Measurements from ENCODE around the gene C1QTNF5.

C1QTNF5 gene

DNA sequence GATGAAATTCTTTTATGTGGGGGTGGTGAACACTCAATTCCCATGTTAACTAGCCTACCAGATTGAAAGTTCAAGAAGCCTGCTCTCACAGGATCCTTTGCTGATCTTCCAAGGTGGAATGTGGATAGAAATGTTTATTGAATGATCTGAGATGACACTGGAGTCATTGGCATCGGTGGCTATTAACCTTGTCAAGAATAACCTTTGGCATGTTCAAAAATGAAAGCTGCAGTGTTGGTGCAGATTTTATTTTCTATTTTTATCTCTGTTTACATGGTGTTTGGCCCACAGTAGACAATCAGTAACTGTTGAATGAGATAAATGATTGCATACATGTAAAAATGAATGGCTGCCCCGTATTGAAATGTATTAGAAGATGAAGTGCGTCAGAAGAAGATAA is 42.7 kb downstream of the C1QTNF5 start:
- H3K4ac ChIP-seq (ENCODE audit: low read depth, low read length): no peak overlapping the region
- no peak overlapping the region for H3K18ac ChIP-seq (ENCODE audit: low read length)
- no peaks in the 10 kb centered on the region for H3K27me3 ChIP-seq (ENCODE audit: insufficient read depth, low read length)
- H3K14ac ChIP-seq (ENCODE audit: low read length): no peak overlapping the region
- no peak overlapping the region for H4K8ac ChIP-seq (ENCODE audit: low read depth, low read length)
- no peak overlapping the region for H2AK5ac ChIP-seq (ENCODE audit: low read length)
- H2BK5ac ChIP-seq (ENCODE audit: low read depth, low read length, poor library complexity): no peak overlapping the region
- H3K79me2 ChIP-seq (ENCODE audit: control insufficient read depth, insufficient read depth, low read length, poor library complexity): no peaks in the 10 kb centered on the region
- no peak overlapping the region for H2BK120ac ChIP-seq (ENCODE audit: insufficient read depth, low read length, poor library complexity)
- H3K23ac ChIP-seq (ENCODE audit: low read length): no peak overlapping the region
- no peak overlapping the region for H2BK12ac ChIP-seq (ENCODE audit: low read length)
- WGBS (ENCODE audit: extremely low coverage, insufficient coverage, insufficient read length): no CpG with 5 or more reads among the region's 3 CpGs
- no peaks in the 10 kb centered on the region for H3K79me1 ChIP-seq (ENCODE audit: low read length)
- DNase-seq: no peak
- H3K9me3 ChIP-seq (ENCODE audit: insufficient read depth, low read depth, low read length): no peaks in the 10 kb centered on the region
- H3K4me1 ChIP-seq (ENCODE audit: control insufficient read depth in 1 of 2, insufficient read depth in 2 of 2, low read length in 2 of 2): no peaks in the 10 kb centered on the region
- no peak overlapping the region for H4K91ac ChIP-seq (ENCODE audit: low read depth, low read length)
- no peak overlapping the region for H3K9ac ChIP-seq (ENCODE audit: low read length)
- H3K4me2 ChIP-seq (ENCODE audit: low read length): no peak overlapping the region
- no peak overlapping the region for H3K27ac ChIP-seq (ENCODE audit: low read depth, low read length)
- no peak overlapping the region for H4K12ac ChIP-seq (ENCODE audit: low read depth, low read length)
- no peak overlapping the region for H2AFZ ChIP-seq (ENCODE audit: insufficient read depth, low read length, poor library complexity)
- peaks cover 21 to 40% of the 10 kb centered on the region in 2 experiments for H3K36me3 ChIP-seq (ENCODE audit: control insufficient read depth in 1 of 2, insufficient read depth in 2 of 2, low read length in 2 of 2)
- no peak overlapping the region for H3K4me3 ChIP-seq (ENCODE audit: low read depth, low read length)

DNA sequence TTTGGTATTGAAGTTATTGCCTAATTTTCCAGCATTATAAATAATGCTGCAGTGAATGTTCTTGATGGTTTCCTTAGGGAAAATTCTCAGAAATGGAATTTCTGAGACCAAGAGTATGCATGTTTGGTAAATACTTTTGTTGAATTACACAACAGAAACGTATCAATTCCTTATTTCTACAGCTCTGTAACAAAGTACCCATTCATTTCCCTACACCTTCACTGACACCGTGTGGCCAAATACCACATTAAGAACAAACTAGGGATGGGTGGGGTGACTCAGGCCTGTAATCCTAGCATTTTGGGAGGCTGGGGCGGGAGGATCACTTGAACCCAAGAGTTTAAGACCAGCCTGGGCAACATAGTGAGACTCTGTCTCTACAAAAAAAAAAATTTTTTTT is 45.5 kb downstream of the C1QTNF5 start:
- Histone ChIP-seq H2AK5ac (ENCODE audit: low read length) (no peak overlapping the region), H3K4me2 (ENCODE audit: low read length) (no peak overlapping the region), H4K91ac (ENCODE audit: low read depth, low read length) (no peak overlapping the region), H2BK5ac (ENCODE audit: low read depth, low read length, poor library complexity) (no peak overlapping the region), H2BK12ac (ENCODE audit: low read length) (no peak overlapping the region), H4K8ac (ENCODE audit: low read depth, low read length) (no peak overlapping the region), H3K27ac (ENCODE audit: low read depth, low read length) (no peak overlapping the region), H2BK120ac (ENCODE audit: insufficient read depth, low read length, poor library complexity) (no peak overlapping the region), H3K23ac (ENCODE audit: low read length) (no peak overlapping the region), H3K9ac (ENCODE audit: low read length) (no peak overlapping the region), H3K79me1 (ENCODE audit: low read length) (no peaks in the 10 kb centered on the region), H3K4me3 (ENCODE audit: low read depth, low read length) (no peak overlapping the region), H3K4me1 (ENCODE audit: control insufficient read depth in 1 of 2, insufficient read depth in 2 of 2, low read length in 2 of 2) (no peaks in the 10 kb centered on the region), H3K14ac (ENCODE audit: low read length) (no peak overlapping the region), H3K27me3 (ENCODE audit: insufficient read depth, low read length) (no peaks in the 10 kb centered on the region), H2AFZ (ENCODE audit: insufficient read depth, low read length, poor library complexity) (no peak overlapping the region), H3K9me3 (ENCODE audit: insufficient read depth, low read depth, low read length) (peaks cover 8% of the 10 kb centered on the region), H3K79me2 (ENCODE audit: control insufficient read depth, insufficient read depth, low read length, poor library complexity) (no peaks in the 10 kb centered on the region), H3K18ac (ENCODE audit: low read length) (no peak overlapping the region), H3K4ac (ENCODE audit: low read depth, low read length) (no peak overlapping the region), H4K12ac (ENCODE audit: low read depth, low read length) (no peak overlapping the region), H3K36me3 (ENCODE audit: control insufficient read depth in 1 of 2, insufficient read depth in 2 of 2, low read length in 2 of 2) (peaks cover 24 to 35% of the 10 kb centered on the region in 2 experiments)
- WGBS (ENCODE audit: extremely low coverage, insufficient coverage, insufficient read length): no CpG with 5 or more reads among the region's 3 CpGs
- DNase-seq: peak in 1 of 2 donors; percentile 81

DNA sequence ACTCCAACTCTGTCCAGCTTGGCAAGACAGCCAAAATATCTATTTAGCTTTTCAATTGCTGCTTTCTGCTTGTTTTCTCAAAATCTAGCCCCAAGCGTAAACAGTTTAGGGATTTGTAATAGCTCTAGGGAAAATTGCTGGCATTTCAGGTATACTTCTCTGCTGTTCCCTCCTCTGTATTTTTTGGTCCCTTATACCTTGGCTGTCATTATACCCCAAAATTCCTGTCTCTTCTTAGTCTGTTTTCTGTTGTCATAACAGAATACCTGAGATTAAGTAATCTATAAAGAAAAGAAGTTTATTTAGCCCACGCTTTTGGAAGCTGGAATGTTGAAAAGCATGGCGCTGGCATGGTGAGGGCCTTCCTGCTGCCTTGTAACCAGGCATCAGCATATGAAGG is 47.2 kb downstream of the C1QTNF5 start:
- H3K4me1 ChIP-seq (ENCODE audit: control insufficient read depth in 1 of 2, insufficient read depth in 2 of 2, low read length in 2 of 2): no peaks in the 10 kb centered on the region
- no peak overlapping the region for H3K14ac ChIP-seq (ENCODE audit: low read length)
- H3K18ac ChIP-seq (ENCODE audit: low read length): no peak overlapping the region
- H3K36me3 ChIP-seq (ENCODE audit: control insufficient read depth in 1 of 2, insufficient read depth in 2 of 2, low read length in 2 of 2): peaks cover 20 to 29% of the 10 kb centered on the region in 2 experiments
- no peak overlapping the region for H3K4me2 ChIP-seq (ENCODE audit: low read length)
- H2AK5ac ChIP-seq (ENCODE audit: low read length): no peak overlapping the region
- peaks cover 8% of the 10 kb centered on the region for H3K9me3 ChIP-seq (ENCODE audit: insufficient read depth, low read depth, low read length)
- no peak overlapping the region for H2BK5ac ChIP-seq (ENCODE audit: low read depth, low read length, poor library complexity)
- H3K79me1 ChIP-seq (ENCODE audit: low read length): no peaks in the 10 kb centered on the region
- no peaks in the 10 kb centered on the region for H3K27me3 ChIP-seq (ENCODE audit: insufficient read depth, low read length)
- no peak overlapping the region for H2BK12ac ChIP-seq (ENCODE audit: low read length)
- peak; percentile 59 to 94 for DNase-seq
- H4K8ac ChIP-seq (ENCODE audit: low read depth, low read length): no peak overlapping the region
- H4K12ac ChIP-seq (ENCODE audit: low read depth, low read length): no peak overlapping the region
- no CpG with 5 or more reads among the region's 3 CpGs for WGBS (ENCODE audit: extremely low coverage, insufficient coverage, insufficient read length)
- H3K4ac ChIP-seq (ENCODE audit: low read depth, low read length): no peak overlapping the region
- no peak overlapping the region for H3K27ac ChIP-seq (ENCODE audit: low read depth, low read length)
- H3K23ac ChIP-seq (ENCODE audit: low read length): no peak overlapping the region
- H2AFZ ChIP-seq (ENCODE audit: insufficient read depth, low read length, poor library complexity): no peak overlapping the region
- no peak overlapping the region for H2BK120ac ChIP-seq (ENCODE audit: insufficient read depth, low read length, poor library complexity)
- no peak overlapping the region for H4K91ac ChIP-seq (ENCODE audit: low read depth, low read length)
- H3K4me3 ChIP-seq (ENCODE audit: low read depth, low read length): no peak overlapping the region
- no peaks in the 10 kb centered on the region for H3K79me2 ChIP-seq (ENCODE audit: control insufficient read depth, insufficient read depth, low read length, poor library complexity)
- H3K9ac ChIP-seq (ENCODE audit: low read length): no peak overlapping the region

DNA sequence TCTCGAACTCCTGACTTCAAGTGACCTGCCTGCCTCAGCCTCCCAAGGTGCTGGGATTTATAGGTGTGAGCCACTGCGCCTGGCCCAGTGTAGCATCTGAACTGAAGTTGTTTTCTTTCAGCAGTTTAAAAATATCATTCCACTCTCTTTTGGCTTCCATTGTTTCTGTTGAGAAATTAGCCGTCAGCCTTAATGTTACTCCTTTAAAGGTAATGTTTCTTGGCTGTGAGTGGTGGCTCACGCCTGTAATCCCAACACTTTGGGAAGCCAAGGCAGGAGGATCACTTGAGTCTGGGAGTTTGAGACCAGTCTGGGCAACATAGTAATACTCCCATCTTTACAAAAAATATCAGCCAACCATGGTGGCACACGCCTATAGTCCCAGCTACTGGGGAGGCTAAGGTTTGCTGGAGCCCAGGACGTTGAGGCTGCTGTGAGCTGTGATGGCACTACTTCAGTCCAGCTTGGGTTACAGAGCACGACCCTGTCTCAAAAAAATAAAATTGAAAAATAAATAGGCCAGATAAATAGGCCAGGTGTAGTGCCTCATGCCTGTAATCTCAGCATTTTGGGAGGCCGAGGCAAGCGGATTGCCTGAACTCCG is 49.7 kb downstream of the C1QTNF5 start:
- Histone ChIP-seq H3K4ac (ENCODE audit: low read depth, low read length) (no peak overlapping the region), H3K27ac (ENCODE audit: low read depth, low read length) (no peak overlapping the region), H3K4me3 (ENCODE audit: low read depth, low read length) (no peak overlapping the region), H2AK5ac (ENCODE audit: low read length) (no peak overlapping the region), H3K23ac (ENCODE audit: low read length) (no peak overlapping the region), H2BK5ac (ENCODE audit: low read depth, low read length, poor library complexity) (no peak overlapping the region), H2BK120ac (ENCODE audit: insufficient read depth, low read length, poor library complexity) (no peak overlapping the region), H3K18ac (ENCODE audit: low read length) (no peak overlapping the region), H4K12ac (ENCODE audit: low read depth, low read length) (no peak overlapping the region), H3K4me1 (ENCODE audit: control insufficient read depth in 1 of 2, insufficient read depth in 2 of 2, low read length in 2 of 2) (no peaks in the 10 kb centered on the region), H4K91ac (ENCODE audit: low read depth, low read length) (no peak overlapping the region), H4K8ac (ENCODE audit: low read depth, low read length) (no peak overlapping the region), H3K4me2 (ENCODE audit: low read length) (no peak overlapping the region), H2BK12ac (ENCODE audit: low read length) (no peak overlapping the region), H3K36me3 (ENCODE audit: control insufficient read depth in 1 of 2, insufficient read depth in 2 of 2, low read length in 2 of 2) (peaks cover 20 to 21% of the 10 kb centered on the region in 2 experiments), H3K79me2 (ENCODE audit: control insufficient read depth, insufficient read depth, low read length, poor library complexity) (no peaks in the 10 kb centered on the region), H3K9me3 (ENCODE audit: insufficient read depth, low read depth, low read length) (peaks cover 8% of the 10 kb centered on the region), H2AFZ (ENCODE audit: insufficient read depth, low read length, poor library complexity) (no peak overlapping the region), H3K27me3 (ENCODE audit: insufficient read depth, low read length) (no peaks in the 10 kb centered on the region), H3K9ac (ENCODE audit: low read length) (no peak overlapping the region), H3K79me1 (ENCODE audit: low read length) (no peaks in the 10 kb centered on the region), H3K14ac (ENCODE audit: low read length) (no peak overlapping the region)
- no CpG with 5 or more reads among the region's 10 CpGs for WGBS (ENCODE audit: extremely low coverage, insufficient coverage, insufficient read length)
- no peak for DNase-seq
